ENCODE data around the gene MALL.
"Not testable (repeated sequence)": the region's sequence is repeated elsewhere in the genome, so short reads cannot be mapped to it uniquely, and the experiment has no call there.

Gene MALL

DNA sequence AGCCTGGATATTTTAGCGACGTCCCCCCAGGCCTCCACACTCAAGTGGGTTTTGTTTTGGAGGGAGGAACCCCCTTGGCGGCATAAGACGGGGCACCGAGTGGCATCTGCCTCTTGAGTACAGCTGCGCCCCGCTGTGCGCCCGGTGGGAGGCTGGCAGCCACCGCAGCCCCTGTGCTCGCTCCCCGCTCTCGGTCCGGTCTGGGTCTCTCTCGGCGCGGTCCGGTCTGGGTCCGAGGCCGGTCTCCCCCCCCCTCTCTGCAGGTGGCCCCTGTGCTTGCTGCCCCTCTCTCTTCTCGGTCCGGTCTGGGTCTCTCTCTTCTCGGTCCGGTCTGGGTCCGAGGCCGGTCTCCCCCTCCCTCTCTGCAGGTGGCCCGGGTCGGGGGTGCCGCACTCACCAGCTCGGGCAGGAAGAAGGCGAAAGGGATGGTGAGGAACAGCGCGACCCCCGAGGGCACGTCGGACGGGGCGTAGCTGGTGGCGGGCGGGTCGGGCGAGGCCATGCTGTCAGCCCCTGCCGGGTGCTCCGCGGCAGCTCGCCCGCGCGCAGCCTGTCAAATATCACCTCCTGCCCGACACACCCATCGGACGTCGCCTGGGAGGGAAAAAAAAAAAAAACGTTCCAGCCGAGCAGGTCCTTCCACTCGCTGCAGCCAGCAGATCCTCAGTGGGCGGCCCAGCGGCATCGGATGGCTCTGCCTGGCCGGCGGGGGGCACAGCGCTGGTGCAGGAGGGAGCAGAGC, at the start of gene MALL:
TSS of gene MALL (minus strand) at position 532 of the 742 bp plus-strand sequence. CDS start at position 502, 30 bp downstream.
- no peak for DNase-seq (ENCODE audit: extremely low read depth in 1 of 2, low read depth in 1 of 2)

DNA sequence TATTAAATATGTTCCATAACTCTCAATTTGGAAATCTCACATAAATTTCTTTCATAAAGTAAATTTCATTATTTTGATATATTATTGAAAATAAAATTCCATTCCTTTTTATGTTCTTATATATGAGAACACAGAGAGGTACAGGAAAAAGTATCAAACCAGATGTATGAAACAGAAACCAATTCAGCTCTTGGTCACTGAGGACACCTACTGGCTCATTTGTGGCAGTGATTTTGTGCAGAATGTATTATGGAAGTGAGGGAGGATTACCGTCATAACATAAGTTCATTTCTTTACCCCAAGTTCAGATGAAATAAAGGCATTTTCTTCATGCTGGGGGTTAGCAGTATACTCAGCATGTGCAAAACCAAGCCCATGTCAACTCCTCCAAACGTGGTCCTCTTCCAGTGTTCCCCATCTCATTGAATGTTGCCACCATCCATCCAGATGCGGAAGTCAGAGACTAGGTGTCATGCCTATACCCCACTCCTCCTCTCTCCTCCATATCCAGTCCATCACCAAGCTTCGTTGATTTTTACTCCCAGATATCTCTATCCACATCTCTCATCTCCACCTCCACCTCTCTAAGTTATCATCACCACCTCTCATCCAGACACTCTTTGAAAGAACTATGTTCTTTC, 41.7 kb upstream of the MALL start:
- DNase-seq (ENCODE audit: extremely low read depth in 1 of 2, low read depth in 1 of 2), result no peak

DNA sequence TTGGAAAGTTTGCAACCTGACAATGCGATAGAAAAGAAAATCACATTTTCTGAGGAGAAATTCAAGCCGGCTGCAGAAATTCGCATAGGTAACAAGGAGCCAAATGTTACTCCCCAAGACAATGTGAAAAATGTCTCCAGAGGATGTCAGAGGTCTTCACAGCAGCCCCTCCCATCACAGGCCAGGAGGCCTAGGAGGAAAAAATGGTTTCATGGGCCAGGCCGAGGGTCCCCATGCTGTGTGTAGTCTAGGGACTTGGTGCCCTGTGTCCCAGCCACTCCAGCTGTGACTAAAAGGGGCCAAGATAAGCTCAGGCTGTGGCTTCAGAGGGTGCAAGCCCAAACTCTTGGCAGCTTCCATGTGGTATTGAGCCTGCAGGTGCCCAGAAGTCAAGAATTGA, 39.2 kb upstream of the MALL start:
- not testable (repeated sequence) for DNase-seq (ENCODE audit: extremely low read depth in 1 of 2, low read depth in 1 of 2)

DNA sequence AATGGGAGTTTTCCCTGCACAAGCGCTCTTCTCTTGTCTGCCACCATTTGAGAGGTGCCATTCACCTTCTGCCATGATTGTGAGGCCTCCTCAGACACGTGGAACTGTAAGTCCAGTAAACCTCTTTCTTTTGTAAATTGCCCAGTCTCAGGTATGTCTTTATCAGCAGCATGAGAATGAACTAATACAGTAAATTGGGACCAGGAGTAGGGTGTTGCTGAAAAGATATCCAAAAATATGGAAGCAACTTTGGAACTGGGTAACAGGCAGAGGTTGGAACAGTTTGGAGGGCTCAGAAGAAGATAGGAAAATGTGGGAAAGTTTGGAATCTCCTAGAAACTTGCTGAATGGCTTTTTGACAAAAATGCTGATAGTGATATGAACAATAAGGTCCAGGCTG, 38.6 kb upstream of the MALL start:
- not testable (repeated sequence) for DNase-seq (ENCODE audit: extremely low read depth in 1 of 2, low read depth in 1 of 2)

DNA sequence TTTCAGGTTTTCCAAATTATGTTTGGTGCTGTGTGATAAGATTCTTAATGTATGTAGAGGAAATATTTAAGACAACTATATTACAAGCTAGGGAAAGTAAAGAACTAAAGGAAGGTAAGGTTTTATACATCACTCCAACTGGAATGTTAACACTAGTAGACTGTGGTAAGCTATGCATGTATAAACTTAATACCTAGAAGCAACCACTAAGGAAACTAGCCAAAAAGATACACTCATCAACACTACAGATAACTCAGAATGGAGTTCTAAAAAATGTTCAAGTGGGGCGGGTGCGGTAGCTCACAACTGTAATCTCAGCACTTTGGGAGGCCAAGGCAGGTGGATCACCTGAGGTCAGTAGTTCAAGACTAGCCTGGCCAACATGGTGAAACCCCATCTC, 37.8 kb upstream of the MALL start:
- no peak for DNase-seq (ENCODE audit: extremely low read depth in 1 of 2, low read depth in 1 of 2)

DNA sequence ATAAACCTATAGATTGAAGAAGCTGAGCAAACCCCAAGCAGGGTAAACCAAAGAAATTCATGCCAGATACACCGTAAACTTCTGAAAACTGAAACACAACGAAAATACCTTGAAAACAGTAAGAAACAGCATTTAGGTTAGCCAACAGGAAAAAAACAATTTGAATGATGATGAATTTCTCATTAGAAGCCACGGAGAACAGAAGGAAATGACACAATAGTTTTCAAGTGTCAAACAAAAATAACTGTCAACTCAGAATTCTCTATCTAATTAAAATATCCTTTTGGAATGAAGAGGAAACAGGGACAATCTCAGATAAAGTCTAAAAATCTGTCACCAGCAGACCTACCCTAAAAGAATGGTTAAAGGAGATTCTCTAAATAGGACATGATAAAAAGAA, 37.3 kb upstream of the MALL start:
- DNase-seq (ENCODE audit: extremely low read depth in 1 of 2, low read depth in 1 of 2), result no peak

DNA sequence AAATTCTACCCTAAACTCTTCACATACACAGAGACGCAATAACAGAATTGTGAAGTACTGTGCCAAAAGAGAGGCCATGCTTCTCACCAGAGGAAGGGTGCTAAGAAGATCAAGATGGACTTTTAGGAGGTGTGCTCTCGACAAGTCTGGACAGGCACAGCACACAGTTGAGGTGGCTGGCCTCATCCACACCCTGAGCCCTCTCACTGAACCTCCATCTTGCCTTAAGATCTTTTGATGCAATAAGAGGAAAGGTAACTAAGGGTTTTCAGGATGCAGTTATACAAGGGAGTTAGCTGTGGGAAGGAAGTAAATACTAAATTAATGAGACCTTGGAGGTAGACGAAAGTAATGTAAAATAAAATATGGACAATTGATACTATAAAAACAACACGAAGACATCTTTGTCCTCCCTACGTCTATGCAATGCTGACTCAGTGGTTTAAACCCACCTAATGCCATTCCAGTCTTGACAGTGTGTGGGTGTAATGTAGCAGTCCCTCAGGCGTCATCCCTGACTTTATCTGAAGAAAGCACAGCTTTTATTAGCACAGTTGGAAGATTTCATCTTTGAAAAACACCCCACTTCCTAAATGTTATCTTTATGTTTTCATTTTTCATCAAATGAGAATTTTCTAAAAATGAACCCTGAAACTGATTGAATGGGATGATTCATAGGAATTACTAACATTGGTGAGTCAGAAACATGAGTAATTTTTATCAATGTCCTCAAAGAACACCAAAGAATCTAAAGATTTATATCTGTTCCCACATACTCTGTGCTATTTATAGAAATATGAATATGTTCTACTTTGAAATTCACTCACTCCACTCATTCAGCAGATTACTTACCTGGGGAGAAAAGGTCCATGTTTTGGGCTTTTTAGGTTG, 34.0 kb upstream of the MALL start:
- DNase-seq (ENCODE audit: extremely low read depth in 1 of 2, low read depth in 1 of 2), result no peak

DNA sequence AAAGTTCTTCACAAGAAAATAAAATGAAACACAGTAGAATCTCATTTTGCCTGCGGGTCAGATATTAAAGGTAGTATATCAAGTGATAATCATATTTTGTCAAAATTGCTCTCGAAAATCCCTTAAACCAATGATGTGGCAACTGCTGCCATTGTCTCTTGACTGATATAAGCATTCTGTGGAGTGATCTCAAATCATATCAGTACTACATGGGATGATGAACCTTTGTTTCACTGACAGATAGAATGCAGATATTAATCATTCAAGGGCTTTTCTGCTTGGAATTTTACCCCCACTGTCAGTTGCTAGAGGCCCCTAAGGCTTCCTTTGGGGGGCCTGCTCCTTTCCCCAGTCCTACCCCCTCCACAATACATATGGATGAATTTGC, 31.3 kb upstream of the MALL start:
- no peak for DNase-seq (ENCODE audit: extremely low read depth in 1 of 2, low read depth in 1 of 2)

DNA sequence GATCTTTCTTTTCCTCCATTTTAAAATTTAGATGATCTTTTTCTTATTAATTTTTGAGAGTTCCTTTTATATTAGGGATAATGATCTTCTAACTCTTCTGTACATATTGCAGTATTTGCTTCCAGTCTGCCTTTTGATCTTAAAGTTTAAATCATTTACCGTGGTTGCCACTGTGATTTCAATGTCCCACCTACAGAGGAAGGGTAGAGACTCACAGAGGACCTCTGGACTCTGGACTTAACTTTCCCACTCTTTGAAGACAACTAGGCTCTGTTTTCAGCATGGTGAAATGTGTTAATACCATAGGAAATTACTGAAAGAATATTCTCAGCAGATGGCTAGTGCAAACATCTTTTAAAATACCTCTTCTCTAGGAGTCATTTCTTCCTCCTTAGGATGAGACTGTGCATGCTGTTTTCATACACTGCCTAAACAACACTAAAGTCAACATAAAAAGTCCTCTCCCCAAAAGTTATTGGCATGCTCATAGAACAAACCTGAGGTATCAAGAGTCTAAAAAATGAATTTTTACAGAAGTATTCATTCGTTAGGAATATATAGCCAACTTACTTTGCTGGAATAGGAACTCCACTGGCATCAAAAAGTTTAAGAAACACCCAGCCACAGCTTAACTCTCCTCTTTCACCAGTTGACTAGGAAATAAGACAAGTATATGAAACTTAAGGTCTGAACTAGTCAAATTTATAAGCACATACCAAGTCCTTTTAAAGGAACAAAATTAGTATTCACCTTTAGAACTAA, 30.7 kb upstream of the MALL start:
- DNase-seq (ENCODE audit: extremely low read depth in 1 of 2, low read depth in 1 of 2), result no peak

DNA sequence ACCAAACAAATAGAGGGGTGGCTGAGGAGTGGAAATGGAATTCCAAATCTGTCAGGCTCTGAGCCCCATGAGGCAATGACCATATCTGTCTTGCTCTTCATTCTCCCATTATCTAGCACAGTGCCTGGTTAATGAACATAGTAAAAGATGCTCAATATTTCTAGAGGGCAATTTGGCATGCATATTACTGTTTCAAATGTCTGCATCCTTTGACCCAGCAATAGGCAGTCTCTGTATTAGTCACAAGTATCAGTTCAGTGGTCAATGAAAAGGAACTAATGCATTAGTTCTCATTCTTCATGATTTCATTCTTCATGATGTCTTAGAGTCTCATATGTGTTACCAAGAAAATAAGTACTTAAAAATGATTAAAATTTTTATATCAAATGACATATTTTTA, 28.4 kb upstream of the MALL start:
- no peak for DNase-seq (ENCODE audit: extremely low read depth in 1 of 2, low read depth in 1 of 2)

DNA sequence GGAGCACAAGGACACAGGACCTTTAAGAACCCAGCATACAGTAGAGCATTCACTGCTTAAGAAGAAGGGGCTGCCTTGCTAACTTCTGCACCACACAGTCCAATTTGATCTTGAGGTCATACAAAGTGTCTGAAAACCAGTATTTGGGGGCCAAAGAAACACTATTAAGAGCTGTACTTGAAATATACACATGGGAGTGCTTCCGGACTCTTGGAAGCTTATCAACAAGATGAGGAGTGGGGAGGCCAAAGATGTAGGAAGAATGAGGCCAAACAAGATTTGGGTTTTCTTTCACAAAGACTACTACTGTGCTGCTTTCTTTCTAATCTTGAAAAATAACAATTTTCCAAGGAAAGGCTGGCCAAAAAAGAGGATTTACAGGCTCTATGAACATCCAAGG, 24.8 kb upstream of the MALL start:
- no peak for DNase-seq (ENCODE audit: extremely low read depth in 1 of 2, low read depth in 1 of 2)

DNA sequence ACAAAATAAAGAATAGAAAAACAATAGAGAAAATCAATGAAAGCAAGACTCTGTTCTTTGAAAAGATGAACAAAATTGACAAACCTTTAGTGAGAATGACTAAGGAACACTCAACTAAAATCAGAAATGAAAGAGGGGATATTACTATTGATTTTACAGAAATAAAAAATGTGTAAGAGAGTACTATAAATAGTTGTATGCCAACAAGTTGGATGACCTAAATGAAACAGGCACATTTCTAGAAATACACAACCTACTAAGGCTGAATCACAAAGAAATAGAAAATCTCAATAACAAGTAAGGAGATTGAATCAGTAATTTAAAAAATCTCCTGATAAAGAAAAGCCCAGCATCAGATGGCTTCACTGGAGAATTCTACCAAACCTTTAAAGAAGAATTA, 18.4 kb upstream of the MALL start:
- DNase-seq (ENCODE audit: extremely low read depth in 1 of 2, low read depth in 1 of 2), result no peak

DNA sequence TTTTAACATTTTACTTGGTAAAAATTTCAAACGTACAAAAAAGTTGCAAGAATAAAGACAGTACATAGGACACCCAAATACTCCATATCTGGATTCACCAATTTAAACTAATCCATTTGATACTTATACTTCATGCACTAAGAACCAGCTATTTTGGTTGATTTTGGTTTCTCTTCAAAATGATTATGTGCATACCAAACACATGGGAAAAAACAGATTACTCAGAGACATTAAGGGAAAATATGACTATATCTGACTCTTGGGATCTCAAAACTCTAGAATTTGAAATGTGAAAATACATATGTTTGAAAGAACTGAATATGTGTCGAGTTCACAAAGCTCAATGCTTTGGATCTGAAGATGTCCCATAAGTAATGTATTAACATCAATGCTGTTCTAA, 15.5 kb upstream of the MALL start:
- DNase-seq (ENCODE audit: extremely low read depth in 1 of 2, low read depth in 1 of 2), result no peak

DNA sequence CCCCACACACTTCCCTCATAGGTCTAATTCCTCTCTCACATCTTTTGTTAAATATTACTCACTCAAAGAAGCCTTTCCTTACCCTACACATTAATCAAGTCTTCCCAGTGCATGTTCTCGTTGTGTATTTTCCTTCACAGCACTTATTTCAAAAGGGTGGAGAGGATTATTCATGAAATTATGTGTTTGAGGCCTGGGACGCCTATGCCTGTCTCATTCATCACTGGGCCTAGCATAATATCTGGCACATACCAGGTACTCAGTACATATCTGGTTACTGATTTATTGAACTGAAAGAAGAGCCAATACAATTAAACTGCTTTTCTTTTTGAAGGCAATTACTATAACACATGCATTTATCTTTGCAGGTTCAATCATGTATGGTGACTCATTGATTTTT, 15.1 kb upstream of the MALL start:
- DNase-seq (ENCODE audit: extremely low read depth in 1 of 2, low read depth in 1 of 2), result no peak

DNA sequence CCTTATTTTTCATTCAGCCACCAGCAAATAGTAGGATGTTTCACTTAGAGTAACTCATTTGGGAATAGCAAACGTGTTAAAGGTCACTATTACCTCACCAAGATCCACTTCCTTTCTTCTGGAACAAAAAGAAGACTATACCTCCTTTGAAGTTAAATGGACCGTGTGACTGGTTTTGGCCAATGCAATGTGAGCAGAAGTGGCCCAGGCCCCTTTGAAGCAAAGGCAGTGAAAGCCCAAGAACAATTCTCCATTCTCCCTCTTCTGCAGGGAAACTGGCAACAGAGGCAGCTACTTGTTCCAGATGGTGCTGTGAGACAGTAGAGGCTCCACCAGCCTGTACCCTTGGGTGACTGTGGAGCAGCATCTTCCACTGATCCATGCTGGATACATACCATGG, 11.3 kb upstream of the MALL start:
- no peak for DNase-seq (ENCODE audit: extremely low read depth in 1 of 2, low read depth in 1 of 2)

DNA sequence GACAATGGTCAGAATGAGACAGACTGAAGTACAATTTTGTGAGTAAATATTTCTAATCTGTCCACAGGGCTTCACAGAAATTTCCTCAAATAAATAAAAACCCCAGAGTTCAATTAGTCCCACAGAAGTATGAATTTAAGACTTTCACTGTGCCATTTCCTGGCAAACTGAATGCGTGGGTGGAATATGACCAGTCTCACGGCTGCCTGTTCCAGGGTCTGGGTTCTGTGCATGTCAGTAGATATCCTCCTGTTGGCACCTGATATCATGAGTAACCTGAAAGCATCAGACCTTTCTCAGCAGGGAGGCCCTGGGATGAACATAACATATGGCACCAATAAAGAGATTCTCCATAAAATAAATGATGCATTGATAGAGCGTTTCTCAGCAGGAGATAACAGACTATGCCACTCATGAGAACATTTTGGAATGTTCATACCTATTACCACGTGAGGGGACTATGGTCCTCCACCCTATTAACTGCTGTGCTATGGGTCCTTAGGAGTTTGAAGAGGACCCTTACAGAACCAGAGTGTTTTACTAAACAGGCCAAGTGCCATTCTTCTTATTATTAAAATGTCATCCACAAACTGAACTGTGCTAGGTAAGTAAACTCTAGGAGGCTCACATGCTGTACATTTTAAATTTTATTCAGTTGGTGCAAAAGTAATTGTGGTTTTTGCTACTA, 10.6 kb upstream of the MALL start:
- no peak for DNase-seq (ENCODE audit: extremely low read depth in 1 of 2, low read depth in 1 of 2)

DNA sequence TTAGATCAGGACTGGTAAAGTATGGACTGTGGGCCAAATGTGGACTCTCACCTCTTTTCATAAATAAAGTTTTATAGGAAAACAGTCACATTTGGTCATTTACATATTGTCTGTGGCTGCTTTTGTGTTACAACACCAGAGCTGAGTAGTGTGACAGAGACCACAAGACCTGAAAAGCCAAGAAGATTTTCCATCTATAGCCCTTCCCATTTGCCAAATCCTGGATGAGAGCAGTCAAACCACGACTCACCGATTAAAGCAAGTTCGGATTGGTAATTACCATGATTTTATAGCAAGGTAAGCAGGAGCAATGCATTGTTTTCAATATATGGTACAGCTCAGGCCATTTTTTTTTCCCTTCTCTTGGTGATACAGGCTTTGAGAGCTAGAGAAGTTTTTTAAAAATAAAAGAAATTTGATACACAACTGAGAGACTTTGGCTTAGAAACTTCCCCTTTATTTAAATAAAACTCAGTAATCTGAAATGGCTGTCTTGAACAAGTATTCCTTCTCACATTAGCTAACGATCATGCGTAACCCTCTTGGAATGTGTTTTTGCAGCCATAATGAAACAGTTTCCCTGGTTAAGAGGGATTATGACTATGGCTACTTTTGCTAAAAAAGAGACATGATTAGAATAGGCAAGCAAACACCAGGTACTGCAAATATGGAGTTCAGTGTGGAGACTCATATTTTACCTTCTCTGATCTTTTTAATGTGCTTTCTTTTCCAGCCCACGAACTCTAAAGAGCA, 9.5 kb upstream of the MALL start:
- DNase-seq (ENCODE audit: extremely low read depth in 1 of 2, low read depth in 1 of 2), result no peak

DNA sequence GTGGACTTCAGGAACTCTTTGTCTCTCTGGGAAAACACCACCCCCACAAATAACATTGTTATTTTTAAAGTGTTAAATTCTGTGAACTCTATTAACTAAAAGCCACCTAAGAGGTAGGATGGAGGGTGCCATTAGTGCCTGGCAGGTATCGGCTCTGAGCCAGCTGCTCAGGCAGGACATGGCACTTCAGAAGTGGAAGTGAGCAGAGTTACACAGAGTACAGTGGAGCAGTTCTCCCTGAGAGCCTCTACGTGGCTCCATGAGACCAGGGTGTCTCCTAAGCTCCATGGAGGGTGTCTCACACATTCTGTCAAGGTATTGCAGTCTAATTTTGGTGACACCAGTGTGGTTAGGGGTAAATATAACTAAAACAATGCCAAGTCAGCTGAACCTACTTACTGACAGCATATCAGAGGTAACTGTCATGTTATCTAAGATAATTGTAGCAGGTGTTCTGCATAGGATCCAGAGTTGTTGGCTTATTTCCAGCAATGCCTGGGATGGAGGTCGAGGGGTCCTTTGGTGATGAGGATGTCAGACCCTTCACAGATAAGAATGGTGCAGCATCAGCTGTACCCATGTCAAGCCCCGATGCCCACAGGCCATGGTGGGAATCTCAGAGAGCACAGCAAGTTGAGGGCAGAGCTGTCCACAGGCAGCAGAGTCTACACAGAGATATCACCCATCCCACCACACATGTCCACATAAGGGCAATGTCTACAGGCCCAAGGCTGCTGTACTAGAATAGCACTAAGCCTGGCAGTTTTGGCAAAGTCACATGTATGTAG, 8.6 kb upstream of the MALL start:
- DNase-seq (ENCODE audit: extremely low read depth in 1 of 2, low read depth in 1 of 2), result no peak

DNA sequence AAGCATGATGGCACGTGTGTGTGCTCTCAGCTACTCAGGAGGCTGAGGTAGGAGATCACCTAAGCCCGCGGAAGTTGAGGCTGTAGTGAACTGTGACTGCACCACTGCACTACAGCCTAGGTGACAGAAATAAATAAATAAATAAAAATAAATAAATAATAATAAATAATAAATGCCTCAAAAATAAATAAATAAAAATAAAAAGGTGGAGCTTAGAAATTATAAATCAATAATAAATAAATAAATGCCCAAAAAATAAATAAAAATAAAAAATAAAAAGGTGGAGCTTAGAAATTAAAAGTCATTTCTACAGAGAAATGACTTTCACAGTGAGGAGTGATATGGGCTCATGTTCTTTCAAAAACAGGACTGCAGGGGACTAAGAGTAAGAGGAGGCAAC, 6.0 kb upstream of the MALL start:
- DNase-seq (ENCODE audit: extremely low read depth in 1 of 2, low read depth in 1 of 2), result no peak
